Embryonic facial prominence (tissue), 1 donor: ENCODE measurements around the gene ANKRD60.

Experiments
- DNase-seq: peaks from one replicate; pipeline ENCODE4 v3.0.0-alpha.2; 2016; ENCODE audit errors: extremely low spot score

The ANKRD60 gene

GRCh38 chr20:58194175-58194791 lies 34.2 kb downstream of the ANKRD60 start:
- DNase-seq = no peak

DNA sequence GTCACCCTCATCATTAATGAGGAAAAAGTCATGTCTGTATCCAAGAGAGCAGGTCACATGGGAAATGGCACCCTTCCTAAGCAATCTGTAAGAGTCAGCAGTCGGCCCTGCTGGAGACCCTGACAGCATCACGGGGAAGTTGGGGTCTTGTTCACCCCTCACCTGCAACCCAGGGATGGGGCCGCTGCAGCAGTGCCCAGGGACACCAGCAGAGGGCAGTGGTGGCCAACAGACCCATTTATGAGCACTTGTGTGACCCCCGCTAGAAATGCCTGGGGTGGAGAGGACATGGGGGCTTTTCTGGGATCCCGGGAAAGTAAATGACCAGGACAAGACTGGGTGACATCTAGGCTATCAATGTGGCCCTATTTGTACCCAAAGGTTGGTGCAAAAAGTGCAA lies 35.9 kb downstream of the ANKRD60 start:
- no peak for DNase-seq

DNA sequence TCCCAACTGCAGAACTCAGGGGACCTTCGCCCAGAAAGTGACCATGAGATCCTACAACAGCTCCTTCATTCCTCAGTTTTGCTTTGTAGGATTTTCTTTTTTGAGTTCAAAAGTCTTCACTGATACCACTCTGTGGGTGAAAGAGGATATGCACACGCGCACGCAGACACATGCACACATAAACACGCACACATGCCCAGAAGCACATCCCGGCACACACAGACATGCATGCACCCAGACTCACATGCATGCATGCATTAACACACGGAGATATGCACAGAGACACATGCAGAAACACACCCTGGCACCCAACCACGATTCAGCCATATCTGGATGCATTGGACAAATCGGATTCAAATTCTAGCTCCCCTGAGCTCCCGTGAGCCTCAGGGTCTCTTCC lies 36.4 kb downstream of the ANKRD60 start:
- no peak for DNase-seq

DNA sequence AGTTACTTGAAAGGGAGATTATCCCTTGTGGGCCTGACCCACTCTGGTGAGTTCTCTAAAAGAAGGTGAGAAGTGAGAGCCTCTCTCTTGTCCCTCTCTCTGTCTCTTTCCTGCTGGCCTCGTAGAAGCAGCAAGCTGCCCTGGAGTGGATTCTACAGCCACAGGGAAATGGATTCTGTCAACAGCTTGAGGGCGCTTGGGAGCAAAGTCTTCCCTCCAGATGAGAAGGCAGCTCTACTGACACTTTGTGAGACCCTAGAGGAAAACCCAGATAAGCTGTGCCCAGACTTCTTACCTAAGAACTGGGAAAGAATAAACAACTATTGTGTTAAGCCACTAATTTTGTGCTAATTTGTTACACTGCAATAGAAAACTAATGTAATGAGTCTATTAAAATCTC lies 39.9 kb downstream of the ANKRD60 start:
- no peak for DNase-seq

DNA sequence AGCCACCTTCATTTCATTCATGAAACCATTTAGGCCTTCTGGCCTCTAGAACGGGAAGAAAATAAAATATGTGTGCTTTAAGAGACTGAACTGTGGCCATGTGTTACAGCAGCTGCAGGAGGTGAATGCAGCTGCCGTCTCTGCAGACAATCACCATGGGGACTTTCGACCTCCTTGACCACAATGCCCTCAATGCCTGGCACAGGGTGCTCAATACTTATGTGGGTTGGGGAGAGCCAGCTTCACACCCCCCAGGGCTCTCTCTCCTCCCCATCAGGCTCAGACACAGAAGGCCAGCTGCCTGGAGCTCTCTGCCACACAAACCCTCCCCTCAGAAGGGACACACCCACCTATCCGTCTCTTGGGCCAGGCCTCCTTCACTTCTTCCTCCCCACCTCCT lies 43.5 kb downstream of the ANKRD60 start:
- no peak for DNase-seq

GRCh38 chr20:58184063-58184462 lies 44.4 kb downstream of the ANKRD60 start:
- no peak for DNase-seq

DNA sequence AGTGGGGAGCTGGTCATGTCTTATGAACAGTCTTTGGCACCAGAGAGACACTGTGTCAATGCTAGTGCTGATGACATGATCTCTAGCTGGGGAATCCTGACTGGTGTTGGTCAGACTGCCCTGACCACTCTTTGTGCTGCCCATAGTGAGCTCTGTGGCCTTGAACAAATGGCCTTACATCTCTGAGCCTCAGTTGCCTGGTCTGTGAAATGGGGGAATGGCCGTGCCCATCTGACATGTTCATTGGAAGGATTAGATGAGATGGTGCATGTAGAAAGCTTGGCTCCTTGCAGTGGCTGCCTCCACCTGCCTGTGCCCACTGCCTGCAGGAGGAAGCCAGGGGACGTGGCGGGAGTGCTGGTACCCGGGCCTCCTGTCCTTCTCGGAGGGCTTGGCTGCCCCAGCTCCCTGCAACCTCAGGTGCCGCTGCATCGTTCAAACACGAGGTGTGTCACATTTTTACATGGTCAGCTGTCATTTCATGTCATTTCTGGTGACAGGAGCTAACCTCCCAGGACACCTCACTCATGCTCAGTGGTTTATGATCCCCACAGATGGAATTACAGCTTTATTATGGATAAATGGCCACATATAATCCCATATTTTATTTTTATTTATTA lies 45.8 kb downstream of the ANKRD60 start:
- no peak for DNase-seq

- peak; percentile 41 for DNase-seq
Measured at GRCh38 chr20:58179432-58180099, 48.9 kb downstream of the ANKRD60 start.

DNA sequence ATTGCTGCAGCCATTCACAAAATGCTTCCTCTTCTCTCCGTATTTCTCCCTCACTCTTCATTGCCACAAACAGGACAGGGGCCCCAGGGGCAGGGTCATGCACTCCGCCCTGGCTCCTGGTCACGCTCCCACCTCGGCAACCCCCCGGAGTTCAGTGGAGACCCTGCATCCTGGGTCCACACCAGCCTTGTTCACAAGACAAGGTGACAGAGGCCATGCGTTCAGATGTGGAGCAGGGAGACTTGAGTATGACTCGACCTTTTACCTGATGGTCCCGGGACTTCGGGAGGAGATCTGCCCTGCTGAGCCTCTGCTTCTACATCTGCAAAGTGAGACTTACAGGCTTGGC lies 49.4 kb downstream of the ANKRD60 start:
- DNase-seq = no peak

- no peak for DNase-seq
Measured at GRCh38 chr20:58177799-58178198, 50.7 kb downstream of the ANKRD60 start.

DNA sequence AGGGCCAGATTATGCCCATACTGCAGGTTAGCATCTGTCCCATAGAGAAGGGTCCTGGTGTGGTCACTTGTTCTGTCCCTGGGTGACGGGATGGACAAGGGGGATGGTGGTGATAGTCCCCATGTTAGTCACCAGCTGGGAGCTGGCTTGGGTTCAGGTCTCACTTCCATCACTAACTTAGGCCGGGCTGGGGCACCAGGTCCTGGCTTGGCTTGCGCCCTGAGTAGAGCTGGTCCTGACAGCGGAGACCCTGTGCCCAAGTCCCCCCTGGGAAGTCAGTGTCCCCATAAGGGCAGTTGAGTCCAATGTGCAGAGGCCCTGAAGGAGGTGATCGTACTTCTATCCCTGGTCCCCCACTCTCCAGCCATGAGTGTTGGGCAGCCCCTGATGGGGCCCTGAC lies 52.6 kb downstream of the ANKRD60 start:
- no peak for DNase-seq

- DNase-seq = no peak
Measured at GRCh38 chr20:58175425-58175824, 53.0 kb downstream of the ANKRD60 start.

DNA sequence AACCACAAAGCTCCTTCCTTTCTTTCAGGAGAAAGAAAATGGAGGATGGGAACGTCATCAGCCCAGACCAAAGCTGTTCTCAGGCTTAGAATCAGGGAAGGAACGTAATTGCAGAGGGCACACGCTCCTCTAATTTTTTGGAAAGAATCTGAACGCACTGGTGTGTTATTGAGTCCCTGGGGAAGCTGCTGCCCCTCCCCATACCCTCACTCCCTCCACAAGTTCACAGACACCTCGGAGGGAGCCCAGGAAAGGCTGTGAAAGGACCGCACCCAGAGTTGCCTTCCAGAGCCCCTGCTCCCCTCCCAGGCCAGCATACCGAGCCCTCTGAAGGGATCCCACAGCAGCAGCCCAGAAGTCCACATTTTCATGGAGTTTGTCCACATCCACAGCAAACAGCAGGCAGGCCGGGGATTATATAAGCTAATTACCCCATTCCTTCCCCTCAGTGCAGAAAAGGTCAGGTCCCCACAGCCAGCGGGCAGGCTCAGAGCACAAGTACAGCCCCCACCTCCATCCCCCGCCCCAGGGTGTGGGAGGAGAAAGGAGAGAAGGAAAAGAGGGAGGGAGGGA lies 53.7 kb downstream of the ANKRD60 start:
- no peak for DNase-seq

DNA sequence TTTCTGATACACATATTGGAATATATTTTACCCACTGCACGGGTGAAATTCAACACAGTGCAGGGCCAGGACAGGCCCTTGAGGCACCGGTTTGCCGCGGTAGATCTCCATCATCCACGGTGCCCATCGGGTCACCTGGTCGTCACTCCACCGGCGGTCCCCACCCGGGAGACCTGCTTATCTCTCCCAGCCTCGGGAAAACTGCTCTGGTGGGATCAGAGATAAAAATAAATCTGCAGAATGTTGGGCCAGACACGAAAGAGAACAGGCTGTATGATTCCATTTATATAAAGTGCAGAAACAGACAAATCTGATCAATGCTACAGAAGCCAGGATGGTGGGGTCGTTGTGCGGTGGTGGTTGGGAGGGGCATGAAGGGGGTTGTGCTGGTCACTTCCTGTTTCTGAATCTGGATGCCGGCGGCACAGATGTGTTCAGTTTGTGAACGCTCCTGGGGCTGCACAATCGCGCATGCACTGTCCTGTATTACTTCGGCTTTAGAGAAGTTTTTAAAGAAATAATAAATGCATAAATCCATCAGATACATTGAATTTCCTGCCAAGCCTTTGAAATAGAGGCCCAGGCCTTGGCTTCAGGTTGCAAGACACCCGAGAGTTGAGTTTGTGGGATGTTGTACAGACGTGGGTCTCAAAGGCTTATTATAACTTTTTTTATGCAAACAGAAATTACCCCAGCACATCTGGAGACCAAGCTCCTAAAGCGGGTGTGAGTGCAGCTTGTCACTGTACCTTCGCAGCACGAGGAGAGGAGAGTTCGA lies 54.3 kb downstream of the ANKRD60 start:
- DNase-seq = peak; percentile 49

DNA sequence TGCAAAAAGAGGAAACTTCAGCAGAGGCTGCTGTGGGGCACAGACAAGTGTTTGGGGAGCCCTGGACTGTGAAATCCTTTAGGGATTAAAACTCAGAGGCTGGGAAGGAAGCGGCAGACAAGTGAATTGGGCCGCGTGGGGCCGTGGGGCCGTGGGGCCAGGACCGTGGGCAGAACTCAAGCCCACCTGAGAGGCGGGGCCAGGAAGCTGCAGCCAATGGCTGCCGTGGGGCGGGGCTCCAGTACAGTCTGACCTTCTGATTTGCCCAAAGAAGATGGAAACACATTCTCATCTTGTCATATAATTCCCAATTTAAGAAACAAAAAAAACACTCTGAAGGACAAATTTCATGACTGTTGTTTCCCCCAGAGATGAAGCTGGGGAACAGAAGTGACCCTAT lies 55.4 kb downstream of the ANKRD60 start:
- no peak for DNase-seq

DNA sequence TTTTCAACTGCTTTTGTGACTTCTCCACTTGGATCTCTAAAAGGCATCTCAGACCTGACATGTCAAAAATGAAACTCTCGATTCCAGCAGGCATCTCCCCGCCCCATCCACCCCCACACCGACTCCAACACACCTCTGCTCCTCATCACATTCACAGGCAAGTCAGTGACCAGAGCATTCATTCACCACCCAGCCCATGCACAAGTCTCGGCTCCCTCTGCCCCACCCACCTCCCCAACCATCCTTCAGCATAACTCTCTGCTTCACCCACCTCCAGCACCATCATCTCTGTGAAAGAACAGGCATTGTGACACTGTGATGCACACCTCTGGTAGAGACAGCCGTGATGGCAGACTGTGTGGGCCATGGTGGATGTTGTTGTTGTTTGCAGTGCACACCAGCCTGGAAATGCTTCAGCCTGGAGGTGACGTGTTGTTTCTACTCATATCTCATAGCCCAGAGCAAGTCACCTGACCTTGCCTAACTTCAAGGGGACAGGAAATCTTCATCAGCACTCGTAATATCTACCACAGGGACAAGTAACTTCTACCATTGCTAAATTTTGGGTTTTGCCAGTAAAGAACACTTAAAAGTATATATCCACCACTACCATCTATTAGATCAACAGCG lies 56.5 kb downstream of the ANKRD60 start:
- DNase-seq = no peak

DNA sequence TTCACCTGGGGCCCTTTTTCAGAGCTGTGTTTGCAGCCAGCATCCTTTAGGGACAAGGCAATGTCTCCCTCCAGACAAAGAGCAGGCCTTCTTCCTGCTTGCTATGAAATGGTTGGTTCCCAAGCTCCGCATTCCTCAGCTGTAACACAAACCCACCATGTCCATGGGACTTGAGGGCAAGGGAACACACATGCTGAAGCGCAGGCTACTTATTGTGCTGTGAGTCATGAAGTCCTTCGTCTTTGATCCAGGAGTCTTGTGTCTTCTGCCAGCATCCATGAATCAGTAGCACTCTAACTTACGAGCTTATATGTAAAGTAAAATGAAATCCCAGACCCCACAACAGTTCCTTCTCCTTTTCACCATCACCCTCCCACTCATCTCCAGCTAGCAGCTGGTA lies 59.0 kb downstream of the ANKRD60 start:
- DNase-seq = no peak

GRCh38 chr20:58168843-58169242 lies 59.6 kb downstream of the ANKRD60 start:
- DNase-seq = no peak

DNA sequence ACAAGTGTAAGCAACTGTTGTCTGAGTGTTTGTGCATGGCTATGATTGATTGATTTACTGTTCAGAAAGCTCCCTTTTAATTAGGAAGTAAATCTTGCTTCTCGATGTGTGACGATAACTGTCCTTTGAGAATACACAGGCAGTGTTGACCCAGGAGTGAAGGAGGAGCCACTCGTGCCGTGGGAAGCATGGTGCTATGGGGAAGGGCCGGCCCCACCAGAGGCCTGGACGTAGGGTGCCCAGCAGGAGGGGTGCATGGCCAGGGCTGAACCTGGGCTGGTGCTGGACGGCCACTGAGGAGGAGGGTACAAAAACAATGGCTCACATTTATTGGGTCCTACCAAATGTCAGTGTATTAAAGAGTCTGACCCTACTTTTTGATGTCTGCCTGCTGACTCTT lies 60.7 kb downstream of the ANKRD60 start:
- no peak for DNase-seq
